Measurements from ENCODE around the gene PTPN18.

The PTPN18 gene

DNA sequence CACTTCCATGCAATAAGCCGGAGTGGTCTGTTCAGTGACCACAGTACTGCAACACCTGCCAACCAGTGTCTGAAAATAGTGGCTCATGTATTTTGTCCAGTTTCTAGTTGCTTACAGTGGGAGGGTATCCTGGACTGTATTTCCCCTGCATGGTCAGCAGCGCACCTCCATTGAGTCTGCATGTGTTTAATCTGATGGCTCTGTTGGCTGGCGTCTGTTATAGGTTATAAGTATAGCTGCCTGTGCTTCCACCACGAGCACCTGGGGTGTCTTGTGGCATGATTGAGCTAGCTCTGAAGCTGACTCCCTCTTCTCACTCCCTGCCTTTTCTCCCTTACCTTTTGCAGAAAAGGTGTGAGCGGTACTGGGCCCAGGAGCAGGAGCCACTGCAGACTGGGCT, 12.9 kb downstream of the PTPN18 start:
- DNase-seq, result no peak

DNA sequence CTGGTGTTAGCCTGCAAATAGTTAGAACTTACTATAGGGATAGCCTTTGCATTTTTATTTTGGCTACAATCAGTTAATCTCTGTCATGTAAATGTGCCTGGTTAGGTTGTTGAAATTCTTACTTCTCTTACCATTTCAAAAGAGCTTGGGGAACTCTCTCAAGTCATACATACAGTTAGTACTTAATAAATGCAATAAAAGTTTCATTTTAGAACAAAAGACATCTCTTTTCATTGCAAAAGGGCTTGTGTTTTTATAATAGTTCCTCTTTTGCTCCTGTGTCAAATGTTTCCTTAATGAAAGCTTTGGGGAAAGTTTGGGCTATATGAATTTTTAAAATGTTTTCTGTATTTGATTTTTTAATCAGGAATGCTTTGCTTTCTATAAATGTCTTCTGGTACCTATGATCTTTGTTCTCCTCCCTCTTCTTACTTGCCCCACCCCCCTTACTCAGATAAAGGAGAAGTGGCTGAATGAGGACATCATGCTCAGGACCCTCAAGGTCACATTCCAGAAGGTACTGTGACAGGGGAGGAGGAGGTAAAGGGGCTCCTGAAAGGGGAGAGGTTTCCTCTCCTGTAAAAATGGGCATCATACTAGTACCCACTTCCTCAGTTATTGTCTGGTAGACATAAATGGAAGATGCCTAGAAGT, 13.6 kb downstream of the PTPN18 start:
- no peak for DNase-seq

DNA sequence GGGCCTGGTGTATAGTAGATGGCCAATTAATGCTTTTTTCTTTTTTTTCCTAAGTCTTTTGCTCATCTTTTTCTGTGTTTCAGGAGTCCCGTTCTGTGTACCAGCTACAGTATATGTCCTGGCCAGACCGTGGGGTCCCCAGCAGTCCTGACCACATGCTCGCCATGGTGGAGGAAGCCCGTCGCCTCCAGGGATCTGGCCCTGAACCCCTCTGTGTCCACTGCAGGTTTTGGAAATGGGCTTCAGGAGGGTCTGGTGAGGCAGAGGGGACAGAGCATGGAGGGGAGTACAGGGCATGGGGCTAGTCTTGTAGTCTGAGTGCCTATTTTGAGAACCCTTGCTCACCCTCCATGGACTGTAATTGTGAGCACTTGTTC, 14.1 kb downstream of the PTPN18 start:
- DNase-seq, result no peak

DNA sequence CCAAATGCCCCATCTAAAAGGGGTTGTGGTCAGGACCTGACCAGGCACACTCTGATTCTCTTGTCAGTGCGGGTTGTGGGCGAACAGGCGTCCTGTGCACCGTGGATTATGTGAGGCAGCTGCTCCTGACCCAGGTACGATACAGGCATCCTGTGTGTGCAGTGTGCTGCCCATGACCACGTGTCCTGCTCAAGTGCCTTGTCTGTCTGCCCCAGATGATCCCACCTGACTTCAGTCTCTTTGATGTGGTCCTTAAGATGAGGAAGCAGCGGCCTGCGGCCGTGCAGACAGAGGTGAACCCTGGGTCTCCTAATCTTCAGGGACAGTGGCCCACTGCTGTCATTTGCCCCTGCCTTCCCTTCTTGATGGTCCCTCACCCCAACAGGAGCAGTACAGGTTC, 14.6 kb downstream of the PTPN18 start:
- DNase-seq, result no peak

DNA sequence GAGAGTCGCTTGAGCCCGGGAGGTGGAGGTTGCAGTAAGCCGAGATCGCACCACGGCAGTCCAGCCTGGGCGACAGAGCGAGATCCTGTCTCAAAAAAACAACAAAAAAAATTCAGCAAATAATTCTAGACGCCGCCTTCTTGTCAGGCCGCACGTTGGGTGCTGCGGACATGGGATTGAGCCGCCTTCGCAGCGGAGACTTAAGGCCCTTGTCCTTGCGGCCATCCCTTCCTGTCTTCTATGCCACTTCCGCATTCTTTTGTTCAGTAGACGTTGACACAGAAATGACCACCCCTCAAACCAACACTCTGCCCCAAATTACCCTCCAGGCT, 15.8 kb downstream of the PTPN18 start:
- peak; percentile 59 for DNase-seq

DNA sequence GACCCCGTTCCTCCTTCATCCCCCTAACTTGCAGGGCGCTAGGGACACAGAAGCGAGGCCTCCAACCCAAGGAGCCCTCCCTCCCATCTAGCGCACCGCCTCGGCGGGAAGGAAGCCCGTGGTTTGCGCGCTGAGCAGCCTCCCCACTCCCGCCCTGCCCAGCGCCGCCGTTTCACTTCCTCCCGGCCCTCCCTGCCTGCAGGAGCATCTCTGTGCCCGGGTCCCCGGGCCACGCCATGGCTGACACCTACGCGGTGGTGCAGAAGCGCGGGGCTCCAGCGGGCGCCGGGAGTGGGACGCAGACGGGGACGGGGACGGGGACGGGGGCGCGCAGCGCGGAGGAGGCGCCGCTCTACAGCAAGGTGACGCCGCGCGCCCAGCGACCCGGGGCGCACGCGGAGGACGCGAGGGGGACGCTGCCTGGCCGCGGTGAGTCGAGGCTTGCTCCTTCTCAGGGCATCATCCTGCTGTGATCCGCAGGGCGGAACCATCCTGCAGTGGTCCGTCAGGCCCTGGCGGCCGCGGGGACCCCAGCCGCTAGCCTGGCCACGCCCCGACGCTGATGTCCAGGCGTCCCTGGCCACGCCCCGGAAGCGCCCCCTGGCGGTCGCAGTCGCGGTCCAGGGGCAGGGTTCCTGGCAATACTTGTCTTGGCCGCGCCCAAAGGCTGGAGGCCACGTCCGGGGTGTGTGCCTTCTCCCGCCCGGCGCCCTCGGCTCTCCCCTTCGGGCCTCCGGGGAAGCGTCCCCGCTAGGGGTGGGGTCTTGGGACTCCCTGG, 16.4 kb downstream of the PTPN18 start:
- DNase-seq, result peak; percentile 58

DNA sequence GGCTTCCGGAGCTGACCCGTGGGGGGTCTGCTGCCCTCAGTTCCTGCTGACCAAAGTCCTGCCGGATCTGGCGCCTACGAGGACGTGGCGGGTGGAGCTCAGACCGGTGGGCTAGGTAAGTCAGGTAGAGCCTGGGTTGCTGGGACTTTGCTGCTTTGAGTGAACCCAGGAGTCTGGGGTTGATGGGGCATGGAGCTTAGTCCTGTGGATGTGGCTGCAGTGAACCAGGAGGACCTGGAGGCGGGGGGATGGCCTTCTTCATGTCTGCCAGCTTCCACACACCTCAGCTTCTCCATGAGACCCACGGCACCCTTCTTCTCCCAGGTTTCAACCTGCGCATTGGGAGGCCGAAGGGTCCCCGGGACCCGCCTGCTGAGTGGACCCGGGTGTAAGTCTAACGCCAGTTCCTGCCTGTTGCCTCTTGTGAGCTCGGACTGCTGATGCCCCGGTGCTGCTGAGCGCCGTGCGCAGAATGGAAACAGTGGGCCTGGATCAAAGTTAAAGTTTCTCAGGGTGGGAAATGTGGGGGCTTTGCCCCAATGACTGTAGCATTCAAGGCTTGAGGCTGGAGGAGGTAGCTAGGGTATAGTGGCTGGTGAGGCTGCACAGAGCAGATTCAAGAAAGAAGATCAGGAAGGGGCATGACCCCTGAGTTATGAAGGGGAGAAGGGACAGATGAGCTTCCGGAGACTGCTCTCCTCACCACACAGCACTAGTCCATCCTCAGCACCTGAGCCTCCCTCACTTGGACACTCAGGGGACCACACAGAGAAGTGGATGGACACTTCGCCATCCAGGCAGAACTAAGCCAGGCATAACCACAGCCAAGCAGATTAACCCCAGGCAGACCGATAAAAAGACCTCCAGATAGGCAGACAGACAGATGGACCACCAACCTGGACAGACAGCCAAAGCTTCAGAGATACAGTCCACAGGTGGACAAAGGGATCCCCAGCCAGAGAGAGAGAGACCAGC, 17.3 kb downstream of the PTPN18 start:
- DNase-seq, result peak; percentile 53

DNA sequence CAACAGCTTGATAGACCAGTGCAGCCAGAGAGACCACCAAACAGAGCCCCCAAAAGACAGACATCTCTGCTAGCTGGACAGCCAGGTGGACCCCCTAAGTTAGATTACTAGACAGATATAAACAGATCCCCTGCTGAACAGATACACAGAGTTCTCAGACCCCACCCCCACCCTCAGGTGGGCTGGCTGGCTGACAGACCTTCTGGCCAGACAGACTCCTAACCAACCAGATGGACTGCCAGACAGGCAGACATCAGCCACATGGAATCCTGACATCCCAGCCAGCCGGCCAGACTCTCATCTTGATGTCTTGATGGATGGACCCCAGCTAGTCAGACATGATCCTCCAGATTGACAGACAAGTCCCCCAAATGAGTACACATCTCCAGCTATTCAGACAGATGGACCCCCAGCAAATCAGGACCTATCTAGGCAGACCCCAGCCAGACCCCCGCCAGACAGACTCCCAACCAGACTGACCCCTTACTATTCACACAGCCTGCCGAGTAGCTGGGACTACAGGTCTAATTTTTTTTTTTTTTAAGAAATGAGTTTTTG, 18.0 kb downstream of the PTPN18 start:
- no peak for DNase-seq

DNA sequence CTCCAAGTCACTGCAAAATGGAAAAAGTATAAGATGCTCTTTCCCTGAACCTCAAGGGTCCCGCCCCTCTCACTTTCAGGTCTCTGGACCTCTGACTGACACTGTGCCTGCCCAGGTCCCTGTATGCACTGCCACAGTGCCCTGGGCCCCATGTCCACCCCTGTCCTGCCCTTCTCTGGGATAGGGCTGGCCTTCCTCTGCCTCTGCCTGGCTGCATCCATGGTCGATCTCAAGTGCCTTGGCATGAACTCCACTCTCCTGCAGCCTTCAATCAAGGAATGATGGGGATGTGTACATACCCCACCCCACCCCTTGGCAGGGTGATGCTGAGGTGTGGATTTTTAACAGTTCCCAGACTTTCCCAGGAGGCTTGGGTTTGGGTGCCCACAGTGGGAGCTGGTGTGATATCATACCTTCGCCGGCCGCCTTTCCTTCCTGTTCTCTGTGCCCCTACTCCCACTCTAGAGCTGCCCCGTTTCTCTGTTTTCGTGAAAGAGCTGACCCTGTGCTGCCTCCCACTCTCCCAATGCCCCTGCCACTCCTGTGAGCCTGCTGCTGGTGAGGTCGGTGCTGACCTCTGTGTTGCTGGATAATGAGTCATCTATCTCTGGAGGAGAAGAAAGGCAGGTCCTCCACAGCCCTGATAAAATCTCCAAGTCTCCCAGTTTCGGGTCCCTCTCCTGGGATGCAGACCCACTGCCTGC, 18.9 kb downstream of the PTPN18 start:
- no peak for DNase-seq

DNA sequence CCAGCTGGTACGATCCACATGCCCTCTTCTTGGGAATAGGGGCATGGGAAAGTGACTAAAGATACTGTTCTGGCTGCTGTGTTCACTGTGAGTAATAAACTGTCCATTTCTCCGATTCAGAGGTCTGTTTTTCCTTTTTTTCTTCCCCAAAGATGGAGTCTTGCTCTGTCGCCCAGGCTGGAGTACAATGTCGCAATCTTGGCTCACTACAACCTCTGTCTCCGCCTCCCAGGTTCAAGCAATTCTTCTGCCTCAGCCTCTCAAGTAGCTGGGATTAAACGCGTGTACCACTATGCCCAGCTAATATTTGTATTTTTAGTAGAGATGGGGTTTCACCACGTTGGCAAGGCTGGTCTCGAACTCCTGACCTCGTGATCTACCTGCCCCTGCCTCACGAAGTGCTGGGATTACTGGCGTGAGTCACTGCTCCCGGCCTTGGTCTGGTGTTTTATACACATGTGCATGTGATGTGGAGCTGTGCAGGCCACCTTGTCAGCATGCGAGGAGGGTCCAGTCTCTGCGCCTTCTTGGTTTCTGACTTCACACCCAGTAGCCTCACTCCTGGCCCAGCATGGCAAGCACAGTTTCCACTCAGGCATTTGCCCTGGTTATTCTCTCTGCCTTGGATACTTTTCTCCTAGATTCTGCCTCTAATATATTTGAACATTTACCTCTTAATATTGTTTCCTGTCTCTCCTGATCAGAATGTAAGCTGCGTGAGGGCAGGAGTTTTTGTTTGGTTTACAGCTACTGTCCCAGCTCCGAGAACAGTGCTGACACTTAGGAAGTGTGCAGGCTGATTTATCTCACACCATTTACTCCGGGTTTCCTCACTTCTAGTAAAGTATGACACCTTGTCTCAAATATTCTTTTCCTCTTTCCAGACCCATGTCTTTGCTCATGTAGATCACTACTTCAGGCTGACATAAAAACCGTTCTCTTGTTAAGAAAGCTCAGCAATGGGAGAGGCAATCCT, 19.7 kb downstream of the PTPN18 start:
- DNase-seq, result no peak

DNA sequence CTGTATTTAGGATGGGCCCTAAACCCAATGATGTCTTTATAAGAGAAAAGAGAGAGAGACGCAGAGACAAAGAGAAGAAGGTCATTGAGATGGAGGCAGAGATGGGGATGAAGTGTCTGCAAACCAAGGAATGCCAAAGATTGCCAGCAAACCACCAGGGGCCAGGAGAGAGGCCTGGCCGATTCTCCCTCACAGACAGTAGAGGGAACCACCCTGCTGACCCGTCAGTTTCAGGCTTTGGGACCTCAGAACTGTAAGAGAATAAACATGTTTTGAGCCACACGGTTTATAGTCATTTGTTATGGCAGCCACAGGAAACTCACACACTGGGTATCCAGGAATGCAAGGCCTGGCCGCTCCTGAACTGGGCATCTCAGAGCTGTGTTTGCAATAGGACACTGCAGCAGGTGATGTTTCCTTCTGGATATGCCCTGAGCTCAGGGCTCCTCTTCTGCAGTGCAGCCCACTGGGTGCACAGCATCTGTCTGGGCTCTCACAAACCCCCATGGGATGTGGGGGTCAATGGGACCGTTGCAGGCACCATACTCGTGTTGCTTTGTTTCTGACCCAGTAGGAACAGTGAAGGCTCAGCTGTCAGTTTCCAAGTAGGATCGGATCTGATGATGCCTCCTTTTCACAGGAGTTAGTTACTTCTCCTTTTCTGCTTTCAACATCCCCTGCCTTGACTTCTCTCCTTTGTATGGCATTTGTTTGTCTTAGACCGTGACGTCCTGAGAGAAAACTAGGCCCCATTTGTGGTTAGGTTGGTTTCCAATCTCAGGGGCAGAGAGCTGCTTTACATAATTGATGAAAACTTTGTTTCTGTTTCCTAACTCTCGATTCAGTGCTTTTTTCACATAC, 20.8 kb downstream of the PTPN18 start:
- DNase-seq, result no peak

DNA sequence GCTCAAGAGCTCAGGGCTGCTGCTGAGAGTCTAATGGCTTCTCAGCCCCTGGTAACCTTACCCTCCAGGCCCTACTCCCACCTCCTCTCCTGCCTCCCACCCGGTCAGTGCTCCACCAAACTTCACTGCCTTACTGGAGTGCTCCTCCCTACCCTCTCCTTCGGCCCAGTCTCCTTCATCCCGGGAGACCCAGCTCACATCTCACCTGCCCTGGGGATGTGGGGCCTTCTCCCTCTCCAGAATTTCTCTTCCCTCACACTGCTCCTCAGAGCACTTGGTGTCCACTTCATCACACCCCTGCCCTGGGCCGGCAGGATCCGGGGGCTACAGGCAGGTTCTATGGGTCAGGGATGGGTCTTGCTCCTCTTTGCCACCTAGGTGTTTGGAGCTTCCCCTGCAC, 21.6 kb downstream of the PTPN18 start:
- no peak for DNase-seq

DNA sequence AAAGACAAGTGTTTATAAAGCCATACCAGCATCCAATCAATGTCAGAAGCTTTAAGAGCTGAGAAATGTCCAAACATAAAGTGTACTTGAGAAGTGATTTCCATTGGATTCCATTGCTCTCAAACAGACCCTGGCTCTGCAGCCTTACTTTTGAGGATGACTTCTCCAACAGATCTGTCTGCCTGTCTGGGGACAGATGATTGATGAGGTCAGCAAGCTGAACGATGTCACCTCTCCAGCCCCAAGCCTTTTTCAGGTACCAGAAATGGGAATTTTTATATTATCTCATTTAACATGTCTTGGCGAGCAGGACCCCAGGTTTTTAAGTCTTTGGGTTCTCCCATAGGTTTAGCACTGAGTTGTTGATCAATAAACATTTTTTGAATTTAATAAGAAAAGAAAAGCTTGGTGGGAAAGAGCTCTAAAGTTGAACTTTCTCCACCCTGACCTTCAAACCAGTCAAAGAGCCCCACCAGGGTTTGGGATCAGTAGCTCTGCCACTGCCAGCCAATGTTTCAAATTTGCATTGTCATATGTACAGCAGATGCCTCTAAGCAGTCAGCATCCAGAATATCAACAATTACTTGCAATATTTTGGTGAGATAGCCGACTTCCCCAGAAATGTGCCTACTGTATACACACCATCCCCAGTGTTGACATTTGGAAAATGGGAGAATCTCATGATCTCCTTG, 22.5 kb downstream of the PTPN18 start:
- DNase-seq, result no peak

DNA sequence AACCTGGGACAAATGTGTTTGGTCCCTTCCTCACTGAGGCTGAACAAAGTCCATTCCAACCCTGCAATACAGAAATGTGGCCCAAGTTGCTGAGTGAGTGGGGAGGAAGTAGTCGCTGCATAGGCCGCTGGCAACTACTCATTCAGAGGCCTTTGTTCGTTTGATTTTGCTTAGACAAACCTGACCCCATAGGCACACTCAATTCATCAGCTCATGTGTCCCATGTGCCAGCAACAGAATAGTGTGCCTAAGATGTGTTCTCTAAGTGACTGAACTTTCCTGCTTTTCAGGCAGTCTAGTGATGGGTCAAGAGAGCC, 23.0 kb downstream of the PTPN18 start:
- no peak for DNase-seq

DNA sequence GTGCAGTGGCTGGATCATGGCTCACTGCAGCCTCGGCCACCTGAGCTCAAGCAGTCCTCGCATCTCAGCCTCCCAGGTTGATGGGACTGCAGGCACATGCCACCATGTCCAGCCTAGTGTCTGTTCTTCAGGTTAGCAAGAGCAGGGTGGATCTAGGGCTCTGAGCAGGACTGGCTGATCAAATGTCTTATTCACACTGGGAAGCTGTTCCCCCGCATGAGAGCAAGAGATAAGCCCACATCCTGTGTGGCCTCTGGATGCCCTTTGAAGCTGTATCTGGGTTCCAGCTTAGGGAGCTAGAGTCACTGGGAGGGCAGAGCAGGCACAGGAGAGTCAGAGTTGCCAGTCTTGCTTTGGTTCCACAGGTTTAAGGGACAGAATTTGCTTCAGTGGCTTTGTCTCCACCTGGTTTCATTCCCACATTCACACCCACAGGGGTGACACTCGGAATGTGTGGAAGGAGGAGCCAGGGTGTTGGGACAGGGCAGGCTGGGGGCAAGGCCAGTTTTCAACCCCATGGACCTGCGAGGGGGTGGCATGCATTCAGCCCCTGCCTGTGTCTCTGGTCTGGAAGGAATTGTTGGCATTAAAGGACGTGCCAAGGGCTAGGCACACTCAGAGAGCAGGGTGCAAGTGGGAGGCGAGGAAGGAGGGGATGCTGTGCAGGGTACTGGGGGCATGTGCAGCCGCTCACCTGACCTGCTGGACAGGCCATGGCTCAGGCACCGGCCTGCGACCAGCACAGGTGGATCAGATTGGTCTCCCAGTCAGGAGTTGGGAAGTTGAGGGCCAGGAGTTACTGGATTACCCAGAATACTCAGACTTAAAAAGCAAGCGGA, 24.5 kb downstream of the PTPN18 start:
- no peak for DNase-seq

DNA sequence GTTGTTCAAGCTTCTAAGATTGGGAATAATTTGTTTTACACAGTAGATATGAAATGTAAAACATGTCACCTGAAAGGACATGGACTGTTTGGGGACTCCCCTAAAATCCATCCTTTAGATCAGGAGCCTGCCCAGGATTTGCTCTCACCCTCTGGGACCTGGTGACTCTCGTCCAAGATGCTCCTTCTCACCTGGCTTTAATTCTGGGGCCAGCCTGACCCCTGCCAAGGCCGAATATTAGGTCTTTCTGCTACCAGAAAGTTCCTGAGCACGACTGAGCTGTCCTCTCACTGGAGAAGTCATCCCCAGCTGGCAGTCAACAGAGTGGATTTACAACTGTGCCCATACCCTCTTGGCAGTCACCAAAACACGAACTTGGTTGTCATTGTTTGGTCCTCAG, 25.3 kb downstream of the PTPN18 start:
- DNase-seq, result no peak

DNA sequence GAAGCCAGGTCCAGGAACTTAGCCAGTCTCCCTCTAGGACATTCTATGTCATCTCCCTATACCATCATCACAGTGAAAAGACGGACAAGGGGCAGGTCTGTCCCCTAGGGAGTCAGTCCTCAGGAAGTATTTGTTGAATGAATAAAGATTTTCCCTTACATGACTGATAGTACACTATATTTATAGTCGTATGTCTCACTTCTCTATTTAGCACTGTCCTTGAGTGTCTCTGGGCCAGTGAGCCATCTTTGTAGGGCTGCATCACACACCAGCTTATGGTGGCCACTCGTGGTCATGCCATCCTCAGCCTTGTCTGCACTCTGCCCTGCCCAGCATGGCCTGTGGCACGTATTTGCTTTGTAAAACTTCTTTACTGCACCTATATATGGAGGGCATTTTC, 25.8 kb downstream of the PTPN18 start:
- no peak for DNase-seq

DNA sequence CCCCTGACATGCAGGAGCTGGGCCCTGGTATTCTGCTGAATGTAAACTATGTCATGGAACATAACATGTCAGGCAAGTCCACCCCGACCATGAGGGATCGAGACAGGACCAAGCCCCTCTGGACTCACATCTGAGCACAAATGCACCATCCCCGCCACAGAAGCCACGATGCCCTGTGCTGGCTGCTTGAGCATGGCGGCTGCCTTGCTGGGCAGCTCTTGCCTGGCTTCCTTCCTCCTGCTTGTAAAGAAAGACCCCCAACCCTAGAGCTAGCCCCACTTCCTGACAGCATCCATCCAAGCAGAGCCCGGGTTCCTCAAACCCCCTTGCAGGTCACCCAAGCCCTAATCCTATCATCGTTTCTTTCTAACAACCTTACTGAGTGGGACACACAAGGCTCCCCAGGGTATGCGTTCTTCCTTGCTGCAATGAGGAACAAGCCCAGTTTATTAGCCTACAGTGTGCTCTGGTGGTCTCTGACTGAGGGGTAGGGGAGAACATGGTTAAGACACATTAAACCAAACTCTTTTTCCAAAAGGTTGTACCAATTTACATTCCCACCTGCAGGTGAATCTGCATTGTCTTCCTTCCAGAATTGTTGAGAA, 26.6 kb downstream of the PTPN18 start:
- no peak for DNase-seq

DNA sequence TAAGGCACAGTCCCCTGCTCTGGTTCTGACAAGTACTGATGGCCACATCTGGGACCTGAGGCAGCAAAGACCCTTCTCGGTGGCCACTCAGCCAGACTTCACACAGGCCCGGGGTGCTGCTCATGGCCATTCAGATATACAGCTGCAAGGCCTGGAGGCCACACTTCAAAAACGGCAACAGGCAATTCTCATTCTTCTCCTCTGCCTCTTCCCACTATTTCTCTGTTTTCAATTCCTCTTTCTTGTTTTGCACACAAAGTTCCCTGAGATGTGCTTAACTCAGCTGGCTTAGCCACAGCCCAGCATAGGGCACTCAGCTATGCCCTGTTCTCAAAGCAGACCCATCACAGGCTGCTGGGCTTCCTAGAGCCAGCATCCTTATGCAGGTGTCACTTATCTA, 29.9 kb downstream of the PTPN18 start:
- no peak for DNase-seq
